Cortex of kidney (tissue), 1 donor: ENCODE measurements around the gene TMEM39A.
A peak's percentile ranks its signal among the peaks of the same experiment; 100 is the strongest.

Experiments
- DNase-seq: peaks from one replicate; lab custom pipeline; 2025; lab: John Stamatoyannopoulos, UW

TMEM39A gene, protein sequence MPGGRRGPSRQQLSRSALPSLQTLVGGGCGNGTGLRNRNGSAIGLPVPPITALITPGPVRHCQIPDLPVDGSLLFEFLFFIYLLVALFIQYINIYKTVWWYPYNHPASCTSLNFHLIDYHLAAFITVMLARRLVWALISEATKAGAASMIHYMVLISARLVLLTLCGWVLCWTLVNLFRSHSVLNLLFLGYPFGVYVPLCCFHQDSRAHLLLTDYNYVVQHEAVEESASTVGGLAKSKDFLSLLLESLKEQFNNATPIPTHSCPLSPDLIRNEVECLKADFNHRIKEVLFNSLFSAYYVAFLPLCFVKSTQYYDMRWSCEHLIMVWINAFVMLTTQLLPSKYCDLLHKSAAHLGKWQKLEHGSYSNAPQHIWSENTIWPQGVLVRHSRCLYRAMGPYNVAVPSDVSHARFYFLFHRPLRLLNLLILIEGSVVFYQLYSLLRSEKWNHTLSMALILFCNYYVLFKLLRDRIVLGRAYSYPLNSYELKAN

DNA sequence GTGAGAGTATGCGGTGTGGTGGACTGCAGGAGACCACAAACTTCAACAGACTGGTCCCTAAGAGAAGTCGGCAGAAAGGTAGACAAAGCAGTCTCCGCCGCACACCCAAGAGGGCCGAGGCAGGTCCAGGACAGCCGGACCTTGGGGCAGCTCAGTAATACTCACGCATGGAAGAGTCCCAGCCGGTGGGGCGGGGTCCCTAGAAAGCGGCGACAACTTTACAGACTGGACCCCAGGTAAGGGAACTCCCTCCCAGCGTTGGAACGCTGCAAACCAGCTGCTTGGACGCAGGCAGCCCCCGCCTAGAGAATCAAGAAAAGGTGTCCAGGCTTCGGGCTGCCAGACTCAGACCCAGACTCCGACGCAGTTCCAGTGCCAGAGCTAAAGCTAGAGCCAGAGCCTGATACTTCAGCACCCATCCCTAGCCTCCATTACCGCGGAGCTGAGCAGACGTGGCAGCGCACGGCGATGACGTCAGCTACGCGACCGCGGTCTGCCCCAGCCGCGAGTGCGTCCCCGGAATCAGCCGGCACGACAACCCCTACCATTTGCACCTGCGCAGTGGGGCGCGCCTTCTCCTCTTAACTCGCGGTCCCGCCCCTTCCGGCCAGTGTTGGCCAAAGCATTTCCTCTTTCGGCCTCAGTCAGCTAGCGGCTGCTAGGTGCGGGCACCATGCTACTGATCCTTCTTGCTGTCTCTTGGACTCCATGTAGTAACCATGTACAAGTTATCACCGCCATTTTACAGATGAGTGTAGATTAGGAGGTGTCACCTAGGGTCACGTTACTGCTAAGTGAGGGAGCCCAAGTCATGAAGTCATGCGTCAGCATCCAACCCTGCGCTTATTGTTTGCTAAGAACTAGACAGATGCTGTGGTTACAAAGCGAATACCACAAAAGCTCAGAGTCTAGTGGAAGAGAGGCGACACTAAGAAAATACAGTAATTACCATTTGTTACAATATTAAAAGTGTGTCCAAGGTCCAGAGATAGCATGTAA lies at the start of gene TMEM39A:
TSS of gene TMEM39A (minus strand) at position 445 of the 999 bp plus-strand sequence. CDS start 1,541 bp downstream, outside the sequence.
- peak; percentile 87 for DNase-seq

DNA sequence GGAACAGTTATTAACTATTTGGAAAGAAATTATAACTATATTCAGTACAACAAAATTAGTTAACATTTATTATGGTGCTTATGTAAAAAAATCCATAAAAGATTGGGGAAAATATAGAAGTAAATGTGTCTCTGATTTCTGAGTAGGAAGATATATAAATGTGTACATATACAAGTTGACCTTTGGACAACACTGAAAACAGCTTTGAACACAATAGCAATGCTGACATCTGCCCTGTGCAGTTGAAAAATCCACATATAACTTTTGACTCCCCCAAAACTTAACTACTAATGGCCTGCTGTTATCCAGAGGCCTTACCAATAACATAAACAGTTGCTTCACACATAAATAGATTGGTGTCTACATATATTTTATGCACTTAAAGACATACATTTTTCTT lies 47.3 kb upstream of the TMEM39A start:
- DNase-seq = no peak

DNA sequence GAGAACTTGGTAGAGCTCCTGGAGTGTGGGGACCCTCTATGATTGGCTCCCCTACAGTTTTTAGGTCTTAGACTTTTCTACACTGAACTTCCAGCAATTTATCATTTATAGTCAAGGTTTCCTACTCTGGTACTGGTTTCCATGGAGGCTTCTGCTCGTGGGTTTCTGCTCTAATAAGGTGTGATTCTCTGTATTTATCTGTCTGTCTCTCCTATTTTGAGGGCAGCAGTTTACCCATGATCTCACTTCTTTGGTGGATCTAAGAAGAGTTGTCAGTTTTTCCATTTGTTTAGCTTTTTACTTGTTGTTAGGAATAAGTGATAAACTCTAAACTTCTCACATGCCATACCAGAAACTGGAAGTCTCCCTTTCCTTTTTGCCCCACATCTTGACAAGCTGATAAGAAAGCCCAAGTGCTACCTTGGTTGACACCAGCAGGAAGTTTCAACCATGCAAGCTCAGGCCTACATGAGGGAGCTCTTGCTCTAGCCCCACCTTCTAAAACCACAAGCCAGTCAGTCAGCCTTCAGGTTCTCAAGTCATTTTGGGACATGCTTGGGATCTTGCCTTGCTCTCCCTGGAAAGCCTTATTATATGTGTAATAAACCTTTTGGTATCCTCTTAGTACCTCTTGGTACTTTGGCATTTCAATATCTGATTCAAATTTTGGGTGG lies 44.9 kb upstream of the TMEM39A start:
- no peak for DNase-seq

DNA sequence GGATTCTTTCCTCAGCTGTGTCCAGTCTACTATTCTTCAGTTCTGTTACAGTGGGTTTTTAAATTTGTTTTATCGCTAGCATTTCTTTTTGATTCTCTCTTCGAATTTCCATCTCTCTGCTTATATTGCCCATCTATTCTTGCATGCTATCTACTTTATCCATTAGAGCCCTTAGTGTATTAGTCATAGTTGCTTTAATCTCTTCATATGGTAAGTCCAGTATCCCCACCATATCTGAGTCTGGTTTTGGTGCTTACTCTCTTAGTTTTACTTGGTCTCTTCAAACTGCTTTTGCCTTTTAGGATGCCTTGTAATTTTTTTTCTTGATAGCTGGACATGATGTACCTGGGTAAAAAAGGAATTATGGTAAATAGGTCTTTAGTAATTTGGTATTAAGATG lies 44.0 kb upstream of the TMEM39A start:
- no peak for DNase-seq

DNA sequence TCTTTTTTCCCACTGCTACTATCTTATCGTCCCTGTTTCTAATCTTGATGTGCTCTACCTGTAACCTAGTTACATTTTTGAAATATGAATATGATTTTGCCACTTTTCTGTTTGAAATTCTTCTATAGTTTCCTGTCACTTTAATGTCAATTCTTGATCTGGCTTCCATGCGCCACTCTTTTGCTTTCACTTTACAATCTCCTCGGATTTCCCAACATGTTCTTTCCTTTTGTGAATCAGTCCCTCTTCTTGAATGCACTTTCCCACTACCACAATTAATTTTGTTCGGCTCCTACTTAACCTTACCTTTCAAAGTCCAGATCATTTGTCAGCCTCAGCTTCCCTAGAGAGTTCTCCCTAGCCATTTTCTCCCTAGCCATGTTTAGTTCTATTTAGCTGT lies 43.2 kb upstream of the TMEM39A start:
- no peak for DNase-seq

DNA sequence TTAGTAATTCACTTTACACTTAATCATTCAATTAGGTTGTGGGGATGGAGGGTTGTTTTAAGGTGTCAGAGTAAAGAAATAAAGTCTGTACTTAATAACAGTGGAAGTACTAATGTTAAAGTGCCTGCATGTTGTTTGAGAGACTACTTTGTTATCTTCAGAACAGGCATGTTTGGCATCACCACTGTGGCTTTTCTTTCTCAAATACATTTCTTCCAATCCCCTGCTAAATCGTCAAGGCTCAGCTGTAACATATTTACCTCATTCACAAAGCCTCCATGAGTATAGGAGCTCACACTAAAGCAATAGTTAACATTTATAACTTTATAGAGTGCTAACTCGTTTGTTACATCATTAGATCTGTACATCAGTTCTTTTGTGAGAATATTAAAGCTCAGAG lies 37.5 kb upstream of the TMEM39A start:
- no peak for DNase-seq

DNA sequence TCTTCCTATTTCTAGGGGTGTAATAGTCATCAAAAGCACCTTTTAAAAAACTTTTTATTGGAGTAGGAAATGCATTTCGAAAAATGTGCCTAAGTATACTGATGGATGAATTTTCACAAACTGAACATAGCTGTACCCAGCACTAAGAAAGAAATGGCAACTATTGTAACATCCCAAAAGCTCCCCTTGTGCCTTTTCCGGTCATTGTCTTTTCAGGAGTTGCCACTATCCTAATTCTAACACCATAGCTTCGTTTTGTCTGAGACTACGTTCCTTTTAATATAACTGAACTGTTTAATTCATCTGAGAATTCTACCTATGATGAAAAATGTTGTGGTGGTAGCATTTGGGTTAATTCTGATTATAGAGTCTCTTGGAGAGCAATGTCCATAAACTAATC lies 36.9 kb upstream of the TMEM39A start:
- DNase-seq = no peak

DNA sequence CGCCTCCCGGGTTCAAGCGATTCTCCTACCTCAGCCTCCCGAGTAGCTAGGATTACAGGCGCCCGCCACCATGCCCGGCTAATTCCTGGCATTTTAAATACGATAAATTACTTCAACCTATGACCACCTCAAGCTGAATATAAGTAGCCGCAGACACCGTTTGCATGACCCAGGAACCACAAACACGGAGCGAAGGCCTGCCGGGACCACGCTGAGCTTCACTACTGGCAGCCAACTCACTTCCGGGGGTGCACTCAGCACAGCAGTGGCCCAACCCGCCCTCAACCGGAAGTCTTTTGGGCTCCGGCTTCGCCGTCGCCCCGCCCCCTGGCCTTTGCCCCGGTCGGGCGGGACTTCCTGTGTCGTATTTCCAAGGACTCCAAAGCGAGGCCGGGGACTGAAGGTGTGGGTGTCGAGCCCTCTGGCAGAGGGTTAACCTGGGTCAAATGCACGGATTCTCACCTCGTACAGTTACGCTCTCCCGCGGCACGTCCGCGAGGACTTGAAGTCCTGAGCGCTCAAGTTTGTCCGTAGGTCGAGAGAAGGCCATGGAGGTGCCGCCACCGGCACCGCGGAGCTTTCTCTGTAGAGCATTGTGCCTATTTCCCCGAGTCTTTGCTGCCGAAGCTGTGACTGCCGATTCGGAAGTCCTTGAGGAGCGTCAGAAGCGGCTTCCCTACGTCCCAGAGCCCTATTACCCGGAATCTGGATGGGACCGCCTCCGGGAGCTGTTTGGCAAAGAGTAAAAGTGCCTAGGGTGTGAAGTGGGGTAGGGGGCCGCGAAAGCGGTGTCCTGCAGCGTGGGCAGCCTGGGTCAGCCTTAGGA lies 35.0 kb upstream of the TMEM39A start, which contains the start of gene TIMMDC1:
TSS of gene TIMMDC1 (plus strand) at position 362 of the 826 bp plus-strand sequence. CDS start at position 549, 187 bp downstream.
- DNase-seq = peak; percentile 83

DNA sequence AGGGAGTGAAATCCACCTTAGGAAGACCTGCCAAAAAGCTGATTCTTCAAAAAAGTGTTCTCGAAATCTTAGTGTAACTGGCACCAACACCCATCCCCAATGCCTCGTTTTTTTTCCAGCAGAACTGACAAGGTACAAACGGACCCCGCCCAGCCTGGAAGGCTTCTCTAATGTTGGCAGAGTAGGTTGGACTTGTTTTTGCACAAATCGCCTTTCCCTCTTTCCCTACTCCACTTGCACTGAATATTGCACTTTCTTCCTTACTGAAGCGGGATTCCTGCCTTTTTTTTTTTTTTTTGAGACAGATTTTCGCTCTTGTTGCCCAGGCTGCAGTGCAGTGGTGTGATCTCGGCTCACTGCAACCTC lies 34.4 kb upstream of the TMEM39A start:
- no peak for DNase-seq

DNA sequence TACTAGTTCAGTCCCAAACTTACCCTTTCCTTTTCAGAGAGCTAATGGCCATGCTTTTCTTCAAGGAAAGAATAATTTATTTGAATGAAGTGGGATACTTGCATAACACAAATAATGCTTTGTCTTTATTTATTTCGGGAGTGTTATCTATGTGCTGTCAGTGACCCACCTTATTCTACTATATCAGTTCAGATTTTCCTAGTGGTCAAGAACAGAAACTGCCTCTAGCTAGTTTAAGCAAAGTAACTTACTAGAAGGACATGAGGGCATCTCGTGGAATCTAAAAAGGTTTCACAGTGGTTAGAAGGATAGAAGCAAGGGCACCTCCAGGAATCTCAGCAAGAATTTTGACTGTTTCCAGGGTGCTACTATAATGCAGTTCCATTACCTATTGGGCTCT lies 31.2 kb upstream of the TMEM39A start:
- no peak for DNase-seq

DNA sequence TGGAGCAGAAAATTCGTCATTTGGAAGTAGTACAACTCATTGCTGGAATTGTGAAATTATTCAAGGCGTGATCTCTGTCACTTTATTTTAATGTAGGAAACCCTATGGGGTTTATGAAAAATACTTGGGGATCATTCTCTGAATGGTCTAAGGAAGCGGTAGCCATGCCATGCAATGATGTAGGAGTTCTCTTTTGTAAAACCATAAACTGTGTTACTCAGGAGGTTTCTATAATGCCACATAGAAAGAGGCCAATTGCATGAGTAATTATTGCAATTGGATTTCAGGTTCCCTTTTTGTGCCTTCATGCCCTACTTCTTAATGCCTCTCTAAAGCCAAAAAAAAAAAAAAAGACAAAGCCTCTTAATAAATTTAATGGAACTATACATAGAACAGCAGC lies 29.4 kb upstream of the TMEM39A start:
- DNase-seq = no peak

DNA sequence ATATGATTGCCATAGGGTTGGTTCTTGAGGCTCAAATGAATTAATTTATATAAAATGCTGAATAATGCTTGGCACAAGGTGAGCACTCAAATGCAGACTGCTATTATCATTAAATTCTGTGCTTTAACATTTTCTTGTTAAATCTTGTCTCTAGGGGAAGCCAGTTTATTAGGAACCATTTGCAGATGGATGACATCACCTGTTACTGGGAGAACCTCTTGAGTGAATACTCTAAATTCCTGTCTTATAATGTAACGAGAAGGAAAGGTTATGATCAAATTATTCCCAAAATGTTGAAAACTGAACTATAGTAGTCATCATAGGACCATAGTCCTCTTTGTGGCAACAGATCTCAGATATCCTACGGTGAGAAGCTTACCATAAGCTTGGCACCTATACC lies 28.7 kb upstream of the TMEM39A start:
- no peak for DNase-seq

DNA sequence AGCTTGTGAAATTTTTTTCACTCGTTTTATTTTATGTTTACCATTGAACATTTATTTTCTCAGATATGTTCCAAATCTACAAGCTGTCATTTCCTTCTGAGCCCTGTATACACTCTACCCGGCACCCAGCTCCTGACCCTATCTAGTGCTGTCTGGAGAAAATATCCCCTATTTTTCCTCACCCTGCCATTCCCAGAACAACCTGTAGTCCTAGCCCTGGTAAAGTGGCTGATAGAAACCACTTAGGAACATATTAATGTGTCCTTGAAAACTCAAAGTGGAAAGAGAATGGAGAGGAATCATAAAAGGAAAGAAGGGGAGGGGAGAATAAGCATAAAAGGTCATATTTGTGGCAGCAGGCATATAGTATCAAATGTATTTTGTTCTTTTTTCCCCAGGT lies 26.7 kb upstream of the TMEM39A start:
- no peak for DNase-seq

DNA sequence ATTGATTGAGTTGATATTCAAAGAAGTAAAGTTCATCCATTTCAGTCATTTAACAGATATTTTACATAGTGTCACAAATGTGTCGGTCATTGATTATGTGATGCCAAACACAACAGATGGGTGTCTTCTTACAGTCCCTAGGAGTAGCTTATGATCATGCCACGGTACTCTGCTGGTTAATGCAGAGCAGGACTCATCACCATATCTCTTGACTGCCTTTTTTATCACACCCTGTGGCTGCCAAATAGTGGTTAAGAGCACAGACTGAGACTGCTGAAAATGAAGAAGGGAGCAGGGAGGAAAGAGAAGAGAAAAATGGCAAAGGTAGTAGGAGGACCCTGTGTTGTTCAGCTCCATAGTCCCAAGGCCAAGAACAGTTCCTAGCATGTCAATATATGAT lies 22.1 kb upstream of the TMEM39A start:
- DNase-seq = no peak

DNA sequence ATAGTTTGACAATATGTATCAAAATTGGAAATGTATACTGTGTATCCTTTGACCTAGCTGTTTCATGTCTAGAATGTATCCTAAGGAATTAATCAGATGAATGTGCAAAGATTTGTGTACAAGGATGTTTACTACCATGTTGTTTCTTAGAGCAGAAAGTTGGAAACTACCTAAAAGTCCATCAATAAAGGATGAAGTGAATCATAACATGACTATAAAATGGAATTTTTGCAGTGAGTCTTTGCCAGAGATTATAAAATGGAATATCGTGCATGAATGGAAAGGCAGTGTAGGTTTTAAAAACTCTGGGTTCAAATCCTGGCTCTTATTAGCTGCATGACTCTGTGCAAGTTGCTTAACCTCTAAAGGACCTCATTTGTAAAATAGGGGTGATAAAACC lies 19.7 kb upstream of the TMEM39A start:
- no peak for DNase-seq

DNA sequence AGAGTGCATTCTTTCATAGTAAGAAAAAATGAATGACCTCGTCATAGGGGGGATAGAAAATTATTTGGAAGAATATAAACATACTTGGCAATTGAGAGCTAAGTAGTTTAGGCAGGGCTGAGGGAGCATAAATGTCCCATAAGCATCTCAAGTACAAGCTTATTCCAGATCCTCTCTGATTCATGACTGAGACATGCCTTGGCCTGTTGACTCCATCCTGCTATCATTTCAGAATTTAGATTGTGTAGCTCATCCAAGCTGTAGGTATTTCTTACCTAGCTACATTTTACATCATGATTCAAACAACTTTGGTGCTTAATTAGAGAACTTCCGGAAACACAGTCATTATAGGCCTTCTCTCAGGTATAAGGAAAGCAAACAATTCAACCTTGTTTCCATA lies 17.7 kb upstream of the TMEM39A start:
- DNase-seq = no peak

DNA sequence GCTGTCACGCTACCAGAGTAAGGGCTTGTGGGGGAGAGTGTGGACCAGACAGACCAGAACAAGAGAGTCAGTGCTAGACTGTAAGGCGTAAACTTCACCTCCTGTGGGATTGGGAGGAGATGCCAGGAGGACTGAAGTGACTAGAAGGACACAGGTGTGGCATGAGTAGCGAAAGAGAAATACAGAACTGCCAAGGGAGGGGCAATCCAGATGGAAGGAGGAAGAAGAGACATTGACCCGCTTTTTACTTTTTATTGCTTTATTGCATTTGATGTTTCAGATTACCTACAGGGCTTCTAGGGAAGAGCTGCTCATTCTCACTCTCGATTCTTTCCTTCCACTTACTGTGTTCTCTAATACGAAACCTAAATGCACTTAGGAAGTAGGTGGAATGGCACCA lies 7.5 kb upstream of the TMEM39A start:
- DNase-seq = no peak

DNA sequence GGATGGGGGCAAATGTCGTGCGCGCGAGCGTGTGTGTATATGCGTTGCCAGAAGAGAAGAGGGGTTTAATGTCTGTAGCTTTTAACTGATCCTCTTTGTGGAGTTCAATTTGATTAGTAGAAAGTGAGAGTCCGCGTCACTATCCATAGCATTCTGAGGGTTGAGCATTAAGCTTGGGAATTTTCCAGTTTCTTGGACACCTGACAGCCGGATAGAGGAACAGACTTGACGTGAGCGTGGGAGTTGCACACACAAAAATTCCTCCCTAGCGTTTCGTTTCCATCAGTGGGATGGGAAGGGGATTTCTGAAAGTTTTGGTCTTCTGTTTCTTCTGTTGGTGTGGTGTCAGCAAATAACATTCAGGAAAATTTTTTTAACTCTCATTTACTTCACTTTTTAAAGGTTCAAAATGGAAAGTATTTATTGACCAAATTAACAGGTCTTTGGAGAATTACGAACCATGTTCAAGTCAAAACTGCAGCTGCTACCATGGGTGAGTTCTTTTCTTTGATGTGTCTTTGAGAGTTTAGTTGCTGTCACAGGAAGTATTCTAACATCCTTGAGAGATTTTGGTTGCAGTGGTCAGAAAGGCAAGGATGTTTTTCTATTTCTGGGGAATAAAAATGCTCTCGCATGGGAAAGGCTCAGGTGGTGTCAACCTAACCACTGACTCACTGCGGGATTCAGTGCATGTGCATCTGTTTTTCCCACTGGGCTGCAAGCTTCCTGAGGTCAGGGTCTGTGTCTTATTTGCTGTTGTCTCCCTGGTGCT lies 6.2 kb upstream of the TMEM39A start:
- DNase-seq = no peak

DNA sequence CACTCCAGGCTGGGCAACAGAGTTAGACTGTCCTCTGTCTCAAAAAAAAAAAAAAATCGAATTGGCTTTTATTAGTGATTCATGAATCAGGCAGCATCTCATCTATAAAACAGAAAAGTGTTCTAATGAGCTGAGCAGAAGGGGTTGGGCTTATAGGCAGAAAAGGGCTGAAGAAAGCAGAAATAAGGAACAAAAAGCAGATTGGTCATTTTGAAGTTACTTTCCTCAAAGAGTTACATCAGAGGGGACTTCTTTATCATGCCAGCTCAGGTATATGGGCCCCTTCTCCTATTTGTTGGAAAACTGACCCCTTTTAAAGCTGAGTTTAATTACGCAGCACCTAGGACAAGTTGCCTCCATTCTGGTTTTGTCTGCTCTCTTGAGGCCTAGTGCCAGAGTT lies 4.6 kb upstream of the TMEM39A start:
- DNase-seq = no peak

DNA sequence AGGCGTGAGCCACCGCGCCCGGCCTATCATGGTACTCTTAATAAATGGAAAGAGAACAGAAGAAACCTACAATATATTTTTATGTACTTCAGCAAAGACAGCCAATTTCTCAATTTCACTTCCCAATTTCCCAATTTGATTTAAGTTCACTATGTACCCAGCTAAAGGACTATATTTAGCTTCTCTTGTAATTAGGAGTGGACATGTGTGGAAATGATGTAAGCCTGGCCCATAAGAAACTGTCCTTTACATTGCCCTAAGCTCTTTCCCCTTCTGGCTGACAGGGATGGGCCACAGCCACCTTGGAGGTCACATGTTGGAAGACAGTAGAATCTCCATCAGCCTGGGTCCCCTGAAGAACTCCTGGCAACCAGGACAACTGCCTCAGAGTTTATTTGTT lies 6.2 kb downstream of the TMEM39A start:
- DNase-seq = no peak
